Measurements from ENCODE around the gene GSTM4.
"Not testable (repeated sequence)": the region's sequence is repeated elsewhere in the genome, so short reads cannot be mapped to it uniquely, and the experiment has no call there.

GSTM4 gene

GRCh38 chr1:109704173-109704572, 48.3 kb downstream of the GSTM4 start:
- DNase-seq (ENCODE audit: low spot score): no peak

GRCh38 chr1:109705411-109705810, 49.5 kb downstream of the GSTM4 start:
- no peak for DNase-seq (ENCODE audit: low spot score)

- DNase-seq (ENCODE audit: low spot score): not testable (repeated sequence)
Observed at GRCh38 chr1:109708949-109709348, 53.0 kb downstream of the GSTM4 start.

- not testable (repeated sequence) for DNase-seq (ENCODE audit: low spot score)
Observed at GRCh38 chr1:109709822-109710221, 53.9 kb downstream of the GSTM4 start.

Measured in SW480 (cell line).